HG03457 (cell line): Measurements from ENCODE around the gene GBA3.

ENCODE experiments used
- ATAC-seq: cut with Tn5 transposase; IDR thresholded peaks from one replicate; pipeline ENCODE4 v1.9.1; 2021; ENCODE audit warnings: moderate number of reproducible peaks; ENCODE audit not compliant: unreplicated experiment

GBA3 gene

GRCh38 chr4:22778547-22779163 lies 85.9 kb downstream of the GBA3 start:
- ATAC-seq, result no peak

- ATAC-seq, result no peak
Measured at GRCh38 chr4:22780317-22780716, 87.6 kb downstream of the GBA3 start.

DNA sequence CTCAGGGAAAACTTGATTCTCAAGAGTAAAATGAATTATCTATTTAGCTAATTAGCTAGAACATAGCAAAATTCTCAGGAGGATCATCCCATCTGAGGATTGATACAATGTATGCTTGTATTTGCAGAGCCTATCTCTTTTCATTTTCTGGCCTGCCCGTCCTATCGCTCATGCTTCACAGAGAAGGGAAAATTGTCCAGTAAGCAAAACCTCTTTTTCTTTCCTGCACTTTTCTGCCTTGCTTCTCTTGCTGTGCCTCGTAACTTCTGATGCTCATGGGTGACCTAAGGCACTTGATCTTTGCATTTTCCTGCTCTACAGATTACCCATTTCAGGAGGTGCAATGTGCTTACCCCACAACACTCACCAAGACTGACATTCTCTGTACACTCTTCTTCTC lies 88.1 kb downstream of the GBA3 start:
- no peak for ATAC-seq

GRCh38 chr4:22787753-22788375 lies 95.1 kb downstream of the GBA3 start:
- ATAC-seq, result no peak

DNA sequence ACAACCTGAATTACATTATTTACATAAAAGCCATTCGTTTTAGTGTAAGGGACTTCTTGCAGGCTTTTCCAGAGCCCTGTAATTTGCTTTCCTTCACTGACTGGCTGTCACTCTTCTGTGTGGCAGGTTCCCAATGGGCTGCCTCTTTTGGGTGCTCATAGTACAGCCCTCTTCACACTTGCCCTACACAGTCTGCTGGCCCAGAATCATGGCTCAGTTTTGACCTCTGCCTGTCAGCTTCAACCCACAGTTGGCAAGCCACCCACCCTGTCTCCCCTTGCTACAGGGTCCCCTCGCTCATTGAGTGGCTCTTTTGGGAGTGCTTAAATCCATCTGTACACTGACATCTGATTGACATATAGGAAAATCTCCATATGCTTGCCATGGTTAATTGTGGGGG lies 97.9 kb downstream of the GBA3 start:
- ATAC-seq, result no peak

GRCh38 chr4:22794732-22795131 lies 102.0 kb downstream of the GBA3 start:
- no peak for ATAC-seq

GRCh38 chr4:22801391-22801790 lies 108.7 kb downstream of the GBA3 start:
- ATAC-seq, result no peak

- ATAC-seq, result no peak
Measured at GRCh38 chr4:22802876-22803275, 110.1 kb downstream of the GBA3 start.

DNA sequence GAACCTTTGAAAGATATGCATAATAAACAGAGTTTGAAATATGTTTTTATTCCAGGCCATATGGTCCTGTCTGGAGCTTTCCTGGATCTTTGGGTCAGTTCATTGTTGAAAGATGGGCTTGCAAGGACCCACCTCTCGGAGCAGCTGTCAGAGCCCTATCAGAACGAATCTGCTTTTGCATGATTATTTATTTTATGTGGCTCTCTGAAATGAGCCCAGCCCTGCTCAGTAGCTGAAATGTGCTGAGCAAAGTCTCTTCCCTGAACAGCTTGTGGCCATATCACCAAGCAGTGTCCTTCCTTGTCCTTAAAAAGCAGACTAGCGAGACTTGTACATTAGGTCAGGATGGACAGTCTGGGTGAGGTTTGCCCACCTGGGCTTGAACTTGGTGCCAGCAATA lies 110.8 kb downstream of the GBA3 start:
- ATAC-seq, result no peak

DNA sequence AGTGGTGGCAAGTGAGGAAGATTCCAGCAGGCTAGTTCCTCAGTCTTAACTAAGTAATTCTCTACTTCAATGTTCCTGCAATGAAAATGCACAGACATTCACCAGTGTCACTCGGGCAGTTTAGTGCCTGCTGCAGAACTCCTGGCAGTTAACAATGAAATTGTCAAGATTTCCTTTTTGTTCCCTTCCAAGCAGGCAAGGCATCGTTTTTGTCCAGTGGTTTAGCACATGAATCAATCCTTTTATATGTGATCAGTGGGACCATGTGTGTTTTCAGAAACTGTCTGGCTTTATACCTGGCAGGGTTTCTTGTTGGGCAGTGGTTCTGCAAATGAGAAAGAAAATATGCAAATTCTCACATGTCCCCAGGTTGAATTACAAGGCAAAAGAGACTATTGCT lies 122.2 kb downstream of the GBA3 start:
- no peak for ATAC-seq

- ATAC-seq, result no peak
Measured at GRCh38 chr4:22824091-22824490, 131.4 kb downstream of the GBA3 start.

DNA sequence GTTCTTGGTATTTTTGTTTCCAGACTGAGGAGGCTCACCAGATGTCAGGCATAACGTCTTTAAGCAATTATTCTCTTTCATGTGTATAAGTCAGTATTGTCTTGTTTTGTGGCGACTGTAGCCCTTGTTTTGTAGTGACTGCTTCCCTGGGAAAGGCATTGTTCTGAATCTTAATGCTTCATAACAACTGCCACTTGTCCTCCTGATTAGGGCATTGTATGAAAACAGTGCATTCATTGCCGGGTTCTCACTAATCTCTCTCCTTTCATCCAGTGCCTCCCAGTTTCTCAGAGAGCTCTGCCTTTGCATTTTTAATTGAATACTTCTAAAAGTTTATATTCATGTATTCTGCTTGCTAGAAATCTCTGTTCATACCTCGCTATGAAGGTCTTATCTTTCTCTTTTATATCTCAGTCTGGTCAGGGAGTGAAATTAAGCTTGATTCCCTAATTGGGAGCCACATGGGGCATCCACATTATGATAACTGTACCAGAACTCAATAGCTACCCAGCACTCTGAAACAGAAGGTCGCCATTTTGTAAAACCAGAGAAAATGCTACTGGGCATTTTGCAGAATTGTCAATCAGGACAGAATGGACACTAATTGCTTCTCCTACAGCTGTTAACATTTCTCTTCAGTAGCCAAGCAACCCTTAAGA lies 149.8 kb downstream of the GBA3 start:
- no peak for ATAC-seq

DNA sequence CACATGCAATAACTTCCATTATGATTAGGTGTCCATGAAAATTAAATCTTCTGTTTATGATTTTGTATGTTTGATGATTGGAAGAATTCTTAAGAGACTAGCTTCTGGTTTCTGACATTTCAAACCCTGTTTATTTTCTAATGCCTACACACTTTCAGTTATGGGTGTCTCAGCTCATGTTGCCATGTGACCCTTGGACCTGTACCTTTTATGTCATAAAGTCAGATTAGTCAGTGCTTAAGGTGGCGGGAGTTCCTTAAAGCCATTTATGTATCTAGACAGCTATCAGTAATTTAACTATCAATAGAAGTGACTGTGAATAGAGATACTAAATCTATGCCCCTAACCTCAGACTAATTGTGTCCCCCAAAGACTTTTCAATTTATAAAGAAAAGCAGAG lies 155.6 kb downstream of the GBA3 start:
- ATAC-seq, result no peak

- ATAC-seq, result no peak
Measured at GRCh38 chr4:22850055-22850454, 157.3 kb downstream of the GBA3 start.

GRCh38 chr4:22850630-22851029 lies 157.9 kb downstream of the GBA3 start:
- ATAC-seq, result no peak

DNA sequence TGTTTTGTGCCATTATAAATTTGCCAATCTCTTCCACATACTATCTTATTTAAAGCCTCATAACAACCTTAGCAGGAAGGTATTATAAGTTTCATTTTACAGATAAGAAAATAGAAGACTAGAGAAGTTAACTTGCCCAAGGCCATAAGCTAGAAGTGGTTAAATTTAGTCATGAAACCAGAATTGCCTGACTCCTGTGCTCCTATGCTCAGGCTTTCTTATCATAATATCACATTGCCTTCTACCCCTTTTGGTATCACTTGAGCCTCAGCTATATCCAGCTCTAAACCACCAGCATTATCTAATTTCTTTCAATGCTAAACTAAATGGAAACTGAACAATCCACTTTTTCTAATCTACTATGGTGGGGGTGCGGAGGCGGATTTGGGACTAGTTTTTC lies 164.7 kb downstream of the GBA3 start:
- no peak for ATAC-seq

DNA sequence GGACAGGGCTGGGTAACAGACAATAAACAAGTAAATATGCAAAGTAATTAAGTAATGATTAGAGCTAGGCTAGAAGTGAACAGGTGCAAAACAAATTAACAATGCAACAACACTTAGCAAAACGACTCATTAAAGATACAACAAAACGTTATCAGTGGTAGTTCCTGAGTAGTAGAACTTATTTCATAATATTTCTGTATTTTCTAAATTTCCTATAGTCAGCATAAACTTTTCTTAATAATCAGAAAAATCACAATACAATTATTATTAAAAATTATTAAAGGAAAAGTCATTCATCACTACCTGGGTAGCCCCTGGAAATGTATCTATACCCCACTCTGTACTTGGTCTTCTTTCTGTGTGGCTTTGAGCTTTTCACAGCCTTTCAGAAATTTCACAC lies 166.6 kb downstream of the GBA3 start:
- no peak for ATAC-seq
